Mucosa of descending colon (tissue), 3 donors: Measurements from ENCODE around the gene FMOD. TPM values are rescaled to one million over a fixed set of nuclear protein-coding genes. Genes with fewer than 3 reads are reported as not detected.

ENCODE experiments used
- ATAC-seq: fragments of 200-7000 bp; cut with Tn5 transposase; one replicate; pipeline ENCODE4 v1.9.1; 2020; ENCODE audit warnings: mild to moderate bottlenecking, moderate library complexity
- DNase-seq, 3 donors: peaks; one replicate each; pipeline ENCODE4 v3.0.0-alpha.2; 2020
- H3K36me3 ChIP-seq: fragments of 200-600 bp; one replicate; pipeline ENCODE4 v1.8.0; 2021; ENCODE audit warnings: low read depth, mild to moderate bottlenecking
- H3K4me1 ChIP-seq: fragments of 200-600 bp; one replicate; pipeline ENCODE4 v1.8.0; 2021; ENCODE audit warnings: low read depth, mild to moderate bottlenecking
- H3K4me3 ChIP-seq: fragments of 200-600 bp; one replicate; pipeline ENCODE4 v1.8.0; 2021; ENCODE audit warnings: mild to moderate bottlenecking
- H3K9me3 ChIP-seq: fragments of 200-600 bp; one replicate; pipeline ENCODE4 v1.8.0; 2021; ENCODE audit warnings: mild to moderate bottlenecking
- intact Hi-C, 2 donors: fragments of 100-400 bp; cut with DNase I in 1 of 2; cut with micrococcal nuclease in 1 of 2; formaldehyde crosslinking; loops; one replicate each; pipeline versions ENCODE4 v1.11.0 to v1.11.1; 2022; cut with DNase I, micrococcal nuclease
- total RNA-seq, 3 donors: library from RNA; stranded (reverse); fragmentation: NEBNext Ultra II Directional in 2 of 3; extraction: Animal tissue kit (Norgen Biotek cat#: 25700) in 2 of 3; gene quantifications; one replicate each; pipeline versions ENCODE4 v1.2.1 to v1.2.4, GENCODE V29; 2021 to 2023
- TF ChIP-seq, protein P1 (sequence below): fragments of 200-600 bp; IDR thresholded peaks from one replicate; pipeline ENCODE4 v1.8.0; 2022; ENCODE audit warnings: antibody characterized with exemption, mild to moderate bottlenecking
- donor health status: DM: no; HTN: no; CAD: no; lungs with moderate emphysema.
- donor health status: DM: no; HTN: no; CAD: no.
- donor health status: DM: no; HTN: yes; CAD: no.

The FMOD gene
- total RNA-seq, 3 donors from 2014 or later: 26.6 to 45.7 (median 33.3) TPM

DNA sequence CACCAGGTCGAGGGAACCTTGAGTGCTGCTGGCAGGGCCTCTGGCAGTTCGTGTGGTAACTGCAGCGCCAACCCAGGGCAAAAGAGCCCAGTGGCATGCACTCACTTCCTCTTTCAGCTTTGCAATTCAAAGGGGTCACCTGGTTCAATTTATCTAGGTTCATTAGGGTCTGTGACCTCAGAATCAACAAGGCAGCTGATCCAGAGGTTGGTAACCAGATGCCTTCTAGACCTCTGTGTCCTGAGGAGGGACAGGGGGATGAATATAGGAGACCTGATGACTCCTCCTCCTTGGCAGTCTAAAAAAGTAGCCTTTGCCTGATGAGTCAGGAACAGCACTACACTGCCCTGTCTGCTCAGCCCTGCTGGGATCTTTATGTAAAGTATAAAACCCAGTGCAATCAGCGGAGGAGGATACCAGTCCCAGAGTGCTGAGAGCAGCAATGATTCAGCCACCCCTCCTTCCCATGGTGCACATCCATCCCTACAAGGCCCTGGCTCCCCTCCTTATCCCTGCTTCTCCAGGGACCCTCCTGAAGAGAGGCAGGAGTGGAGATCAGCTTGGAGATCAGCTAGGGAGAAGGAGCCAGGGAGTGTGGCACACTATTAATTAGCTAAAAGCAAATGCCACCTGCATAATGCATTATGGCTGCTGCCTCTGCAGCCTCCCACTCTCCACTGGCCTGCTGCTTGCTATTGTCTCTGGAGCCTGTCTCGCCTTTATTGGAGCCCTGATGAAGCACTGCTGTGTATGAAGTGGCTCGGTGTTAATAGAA, 11.2 kb upstream of the FMOD start:
- TF ChIP-seq, protein P1, sequence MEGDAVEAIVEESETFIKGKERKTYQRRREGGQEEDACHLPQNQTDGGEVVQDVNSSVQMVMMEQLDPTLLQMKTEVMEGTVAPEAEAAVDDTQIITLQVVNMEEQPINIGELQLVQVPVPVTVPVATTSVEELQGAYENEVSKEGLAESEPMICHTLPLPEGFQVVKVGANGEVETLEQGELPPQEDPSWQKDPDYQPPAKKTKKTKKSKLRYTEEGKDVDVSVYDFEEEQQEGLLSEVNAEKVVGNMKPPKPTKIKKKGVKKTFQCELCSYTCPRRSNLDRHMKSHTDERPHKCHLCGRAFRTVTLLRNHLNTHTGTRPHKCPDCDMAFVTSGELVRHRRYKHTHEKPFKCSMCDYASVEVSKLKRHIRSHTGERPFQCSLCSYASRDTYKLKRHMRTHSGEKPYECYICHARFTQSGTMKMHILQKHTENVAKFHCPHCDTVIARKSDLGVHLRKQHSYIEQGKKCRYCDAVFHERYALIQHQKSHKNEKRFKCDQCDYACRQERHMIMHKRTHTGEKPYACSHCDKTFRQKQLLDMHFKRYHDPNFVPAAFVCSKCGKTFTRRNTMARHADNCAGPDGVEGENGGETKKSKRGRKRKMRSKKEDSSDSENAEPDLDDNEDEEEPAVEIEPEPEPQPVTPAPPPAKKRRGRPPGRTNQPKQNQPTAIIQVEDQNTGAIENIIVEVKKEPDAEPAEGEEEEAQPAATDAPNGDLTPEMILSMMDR: no peak

GRCh38 chr1:203360547-203361185, 9.7 kb upstream of the FMOD start:
- no peak for DNase-seq
- H3K4me3 ChIP-seq: no peak overlapping the region
- peaks cover 14% of the 10 kb centered on the region for H3K4me1 ChIP-seq
- no peaks in the 10 kb centered on the region for H3K9me3 ChIP-seq
- TF ChIP-seq, protein P1: no peak
- intact Hi-C loops: no loop called here
- H3K36me3 ChIP-seq: no peaks in the 10 kb centered on the region
- ATAC-seq: no peak

More for the DNA sequence above, 11.2 kb upstream of the FMOD start:
- DNase-seq (no peak), ATAC-seq (peak; percentile 64)
- Histone ChIP-seq H3K4me3 (no peak overlapping the region), H3K9me3 (no peaks in the 10 kb centered on the region), H3K36me3 (no peaks in the 10 kb centered on the region), H3K4me1 (peaks cover 15% of the 10 kb centered on the region)
- intact Hi-C loops: no loop called here

DNA sequence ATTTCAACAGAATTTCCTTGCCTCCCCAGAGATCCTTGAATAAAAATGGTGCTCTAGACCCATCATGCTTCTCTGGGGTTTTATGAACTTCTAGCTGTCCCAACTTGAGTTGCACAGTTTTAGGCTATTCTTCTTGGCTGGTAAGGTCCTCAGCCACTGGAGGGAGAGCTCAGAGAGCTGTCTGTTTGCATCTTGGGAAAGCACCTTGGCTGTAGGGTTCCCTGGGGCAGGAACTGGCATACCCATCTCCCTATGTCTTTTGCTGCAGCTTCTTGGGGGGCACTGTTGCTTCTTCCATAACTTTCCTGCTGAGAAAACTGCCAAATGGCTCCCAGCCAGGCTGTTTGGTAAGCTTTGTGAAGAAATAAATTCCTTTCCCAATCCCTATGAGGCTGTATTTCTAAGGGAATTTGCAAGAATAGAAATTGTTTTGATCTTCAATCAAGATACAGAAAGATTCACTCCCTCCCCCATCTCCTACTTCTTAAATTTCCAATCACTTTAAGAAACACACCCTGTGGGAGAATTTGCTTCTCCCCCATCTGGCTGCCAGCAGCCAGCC, 8.2 kb upstream of the FMOD start:
- no peak for ATAC-seq
- intact Hi-C loops: no loop called here
- no peaks in the 10 kb centered on the region for H3K9me3 ChIP-seq
- TF ChIP-seq, protein P1: no peak
- no peaks in the 10 kb centered on the region for H3K4me1 ChIP-seq
- no peaks in the 10 kb centered on the region for H3K36me3 ChIP-seq
- peak in 1 of 3 donors; percentile 35 for DNase-seq
- H3K4me3 ChIP-seq: no peak overlapping the region

DNA sequence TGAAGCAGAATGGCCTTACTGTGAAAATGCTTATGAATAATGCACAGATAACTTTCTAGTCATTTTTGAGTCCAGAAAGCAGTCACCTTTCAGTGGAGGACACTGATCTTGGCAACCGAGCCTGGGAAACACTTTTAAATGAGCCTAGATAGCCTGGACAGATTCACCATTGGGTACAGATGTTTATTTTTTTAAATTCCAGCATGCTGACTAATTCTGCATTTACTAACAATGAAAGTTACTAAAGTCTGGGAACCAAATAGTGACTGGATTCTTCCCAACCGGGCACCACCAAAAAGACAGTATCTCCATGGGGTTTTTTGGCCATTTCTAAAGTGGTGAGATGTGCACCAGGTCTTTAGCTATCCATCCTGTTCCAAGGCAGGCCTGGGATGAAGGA, 3.3 kb upstream of the FMOD start:
- DNase-seq (no peak), ATAC-seq (no peak)
- H3K36me3 ChIP-seq: no peaks in the 10 kb centered on the region
- H3K4me3 ChIP-seq: no peak overlapping the region
- intact Hi-C loops: no loop called here
- H3K4me1 ChIP-seq: peaks cover 3% of the 10 kb centered on the region
- TF ChIP-seq, protein P1: no peak
- H3K9me3 ChIP-seq: no peaks in the 10 kb centered on the region

DNA sequence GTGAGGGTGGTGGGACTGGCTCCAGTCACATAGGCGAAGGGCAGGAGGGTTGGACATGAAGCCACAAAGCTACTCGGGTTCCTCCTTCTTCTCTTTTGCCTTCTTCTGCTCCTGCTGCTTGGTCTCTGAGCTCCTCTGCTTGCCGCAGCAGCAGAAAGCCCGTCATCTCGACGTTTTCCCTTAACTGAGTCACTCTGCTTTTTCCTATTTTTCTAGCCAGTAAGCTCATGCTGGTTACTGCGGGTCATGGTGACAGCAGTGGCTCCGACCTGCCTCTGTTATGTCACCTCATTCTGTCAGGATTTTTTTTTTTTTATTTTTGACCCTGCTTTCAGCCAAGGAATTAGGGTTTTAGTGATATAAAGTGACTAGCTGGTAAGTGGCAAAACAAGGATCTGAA, 2.6 kb upstream of the FMOD start:
- H3K4me3 ChIP-seq: no peak overlapping the region
- TF ChIP-seq, protein P1: no peak
- no peaks in the 10 kb centered on the region for H3K9me3 ChIP-seq
- intact Hi-C loops: no loop called here
- H3K36me3 ChIP-seq: no peaks in the 10 kb centered on the region
- peaks cover 3% of the 10 kb centered on the region for H3K4me1 ChIP-seq
- DNase-seq (no peak), ATAC-seq (no peak)
